WTC11 (cell line): ENCODE results near the gene BMP7.
"Not testable (repeated sequence)": the region's sequence is repeated elsewhere in the genome, so short reads cannot be mapped to it uniquely, and the experiment has no call there.

ENCODE experiments used
- JUN ChIP-seq: sonication (generic); formaldehyde crosslinking; IDR thresholded peaks from 2 replicates; pipeline ENCODE4 v1.8.0; 2023; ENCODE audit warnings: mild to moderate bottlenecking, missing genetic modification reagents
- NFE2L1 ChIP-seq: sonication (generic); formaldehyde crosslinking; IDR thresholded peaks from 2 replicates; pipeline ENCODE4 v1.8.1; 2023; ENCODE audit warnings: missing genetic modification reagents
- ZNF263 ChIP-seq: sonication (generic); formaldehyde crosslinking; IDR thresholded peaks from 2 replicates; pipeline ENCODE4 v1.8.1; 2022; ENCODE audit warnings: low read depth, mild to moderate bottlenecking, moderate library complexity, missing genetic modification reagents
- TF ChIP-seq, protein P1 (sequence below): sonication (generic); formaldehyde crosslinking; IDR thresholded peaks from 2 replicates; pipeline ENCODE4 v1.8.1; 2023; ENCODE audit warnings: mild to moderate bottlenecking, missing genetic modification reagents, moderate library complexity
- TF ChIP-seq, protein P2 (sequence below): fragments of 200-600 bp; IDR thresholded peaks from 2 replicates; pipeline ENCODE4 v1.8.0; 2022; ENCODE audit warnings: antibody characterized with exemption
- TF ChIP-seq, protein P3 (sequence below): fragments of 250-450 bp; sonication (Bioruptor Pico); conservative IDR thresholded peaks from 2 replicates; pipeline ENCODE4 v1.9.0; 2021; ENCODE audit warnings: mild to moderate bottlenecking

DNA sequence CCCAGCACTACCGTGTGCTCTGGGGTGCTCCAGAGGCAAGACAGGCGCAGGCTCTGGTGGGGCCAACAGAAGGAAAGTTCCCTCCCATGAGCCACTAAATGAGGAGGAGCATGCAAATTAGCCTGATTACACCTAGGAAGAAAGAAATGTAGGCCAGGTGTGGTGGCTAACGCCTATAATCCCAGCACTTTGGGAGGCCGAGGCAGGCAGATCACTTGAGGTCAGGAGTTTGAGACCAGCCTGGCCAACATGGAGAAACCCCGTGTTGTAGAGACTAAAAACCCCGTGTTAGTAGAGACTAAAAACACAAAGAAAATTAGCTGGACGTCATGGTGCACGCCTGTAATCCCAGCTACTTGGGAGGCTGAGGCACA, 75.2 kb downstream of the BMP7 start:
- TF ChIP-seq, protein P1, sequence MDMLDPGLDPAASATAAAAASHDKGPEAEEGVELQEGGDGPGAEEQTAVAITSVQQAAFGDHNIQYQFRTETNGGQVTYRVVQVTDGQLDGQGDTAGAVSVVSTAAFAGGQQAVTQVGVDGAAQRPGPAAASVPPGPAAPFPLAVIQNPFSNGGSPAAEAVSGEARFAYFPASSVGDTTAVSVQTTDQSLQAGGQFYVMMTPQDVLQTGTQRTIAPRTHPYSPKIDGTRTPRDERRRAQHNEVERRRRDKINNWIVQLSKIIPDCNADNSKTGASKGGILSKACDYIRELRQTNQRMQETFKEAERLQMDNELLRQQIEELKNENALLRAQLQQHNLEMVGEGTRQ (CRISPR knock-in tag): not testable (repeated sequence)
- TF ChIP-seq, protein P2, sequence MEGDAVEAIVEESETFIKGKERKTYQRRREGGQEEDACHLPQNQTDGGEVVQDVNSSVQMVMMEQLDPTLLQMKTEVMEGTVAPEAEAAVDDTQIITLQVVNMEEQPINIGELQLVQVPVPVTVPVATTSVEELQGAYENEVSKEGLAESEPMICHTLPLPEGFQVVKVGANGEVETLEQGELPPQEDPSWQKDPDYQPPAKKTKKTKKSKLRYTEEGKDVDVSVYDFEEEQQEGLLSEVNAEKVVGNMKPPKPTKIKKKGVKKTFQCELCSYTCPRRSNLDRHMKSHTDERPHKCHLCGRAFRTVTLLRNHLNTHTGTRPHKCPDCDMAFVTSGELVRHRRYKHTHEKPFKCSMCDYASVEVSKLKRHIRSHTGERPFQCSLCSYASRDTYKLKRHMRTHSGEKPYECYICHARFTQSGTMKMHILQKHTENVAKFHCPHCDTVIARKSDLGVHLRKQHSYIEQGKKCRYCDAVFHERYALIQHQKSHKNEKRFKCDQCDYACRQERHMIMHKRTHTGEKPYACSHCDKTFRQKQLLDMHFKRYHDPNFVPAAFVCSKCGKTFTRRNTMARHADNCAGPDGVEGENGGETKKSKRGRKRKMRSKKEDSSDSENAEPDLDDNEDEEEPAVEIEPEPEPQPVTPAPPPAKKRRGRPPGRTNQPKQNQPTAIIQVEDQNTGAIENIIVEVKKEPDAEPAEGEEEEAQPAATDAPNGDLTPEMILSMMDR: not testable (repeated sequence)
- TF ChIP-seq ZNF263, JUN, NFE2L1 (CRISPR knock-in tag): not testable (repeated sequence)
- TF ChIP-seq, protein P3, sequence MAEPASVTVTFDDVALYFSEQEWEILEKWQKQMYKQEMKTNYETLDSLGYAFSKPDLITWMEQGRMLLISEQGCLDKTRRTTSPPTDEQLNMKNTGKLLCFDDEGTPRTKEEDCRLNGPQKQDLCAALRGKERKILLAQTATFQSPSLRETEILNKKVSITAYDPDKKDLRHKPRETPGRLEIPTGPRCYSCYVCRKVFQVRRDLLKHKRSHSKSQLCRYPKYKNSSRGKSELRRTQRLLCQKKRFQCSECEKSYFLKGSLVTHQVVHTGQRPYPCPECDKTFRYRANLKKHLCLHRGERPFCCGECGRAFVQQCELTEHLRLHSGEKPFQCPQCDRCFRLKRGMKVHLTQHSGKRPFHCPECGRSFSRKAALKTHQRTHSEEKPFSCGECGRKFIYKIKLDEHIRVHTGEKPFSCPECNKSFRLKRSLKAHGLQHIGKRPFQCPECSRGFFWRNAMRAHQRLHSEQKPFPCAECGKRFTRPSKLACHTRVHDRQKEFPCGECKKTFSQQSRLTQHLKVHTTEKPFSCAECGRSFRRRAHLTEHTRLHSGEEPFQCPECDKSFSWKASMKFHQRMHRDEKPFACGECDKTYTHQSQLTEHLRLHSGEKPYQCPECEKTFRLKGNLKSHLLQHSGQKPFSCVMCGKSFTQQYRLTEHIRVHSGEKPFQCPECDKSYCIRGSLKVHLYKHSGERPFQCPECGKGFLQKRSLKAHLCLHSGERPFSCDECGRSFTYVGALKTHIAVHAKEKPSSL (CRISPR knock-in tag): not testable (repeated sequence)
